GM12878 (cell line): ENCODE results near the gene RBBP8NL. TPM values are rescaled to one million over a fixed set of nuclear protein-coding genes. Genes with fewer than 3 reads are reported as not detected.
A peak's percentile ranks its signal among the peaks of the same experiment; 100 is the strongest.

Experiments used
- CBX5 ChIP-seq: sonication (generic); IDR thresholded peaks from 2 replicates; pipeline ENCODE4 v1.6.1; 2016; ENCODE audit warnings: low read depth, moderate library complexity, mild to moderate bottlenecking, inconsistent platforms
- CHD1 ChIP-seq: IDR thresholded peaks from 2 replicates; pipeline ENCODE4 v1.6.1; 2012; ENCODE audit warnings: low read depth, low read length, improper control_type of control experiment
- CHD2 ChIP-seq: IDR thresholded peaks from 2 replicates; pipeline ENCODE4 v1.6.1; 2011; ENCODE audit warnings: low read depth, low read length, improper control_type of control experiment, borderline replicate concordance
- FOXK2 ChIP-seq: fragments of 450-650 bp; IDR thresholded peaks from 2 replicates; pipeline ENCODE4 v1.6.1; 2017; ENCODE audit warnings: mild to moderate bottlenecking, moderate library complexity
- IRF3 ChIP-seq: fragments of 450-650 bp; IDR thresholded peaks from 2 replicates; pipeline ENCODE4 v1.6.1; 2014; ENCODE audit warnings: mild to moderate bottlenecking
- NKRF ChIP-seq: fragments of 450-650 bp; conservative IDR thresholded peaks from 2 replicates; pipeline ENCODE4 v1.6.1; 2017; ENCODE audit warnings: mild to moderate bottlenecking, moderate library complexity
- NR2C2 ChIP-seq: IDR thresholded peaks from 2 replicates; pipeline ENCODE4 v1.6.1; 2011; ENCODE audit warnings: borderline replicate concordance, low read depth; ENCODE audit not compliant: control insufficient read depth, insufficient read length
- PAX5 ChIP-seq: IDR thresholded peaks from 2 replicates; pipeline ENCODE4 v1.6.1; 2011; ENCODE audit warnings: low read depth, low read length, borderline replicate concordance
- RFX5 ChIP-seq: IDR thresholded peaks from 2 replicates; pipeline ENCODE4 v1.6.1; 2011; ENCODE audit warnings: low read depth, low read length, improper control_type of control experiment
- SRF ChIP-seq, 2 experiments: IDR thresholded peaks; 2 replicates each; pipeline ENCODE4 v1.6.1; 2011; ENCODE audit warnings: low read depth in 2 of 2, low read length in 2 of 2, mild to moderate bottlenecking in 1 of 2, moderate library complexity in 1 of 2
- TCF3 ChIP-seq: IDR thresholded peaks from 2 replicates; pipeline ENCODE4 v1.6.1; 2012; ENCODE audit warnings: low read depth, mild to moderate bottlenecking, low read length, borderline replicate concordance; ENCODE audit not compliant: insufficient read depth
- ZBTB4 ChIP-seq: fragments of 450-650 bp; formaldehyde crosslinking; IDR thresholded peaks from 2 replicates; pipeline ENCODE4 v1.4.0; 2022; ENCODE audit warnings: mild to moderate bottlenecking, moderate library complexity
- ZBTB40 ChIP-seq: fragments of 450-650 bp; IDR thresholded peaks from 2 replicates; pipeline ENCODE4 v1.6.1; 2016; ENCODE audit warnings: mild to moderate bottlenecking, moderate library complexity, borderline replicate concordance
- polyA plus RNA-seq, 11 experiments: library from polyadenylated mRNA; depleted of rRNA in 4 of 11; unstranded in 6 of 11; stranded (reverse) in 5 of 11; fragments of >200 nt; fragmentation: Nextera tagmentation in 4 of 11; fragmentation: Illumina TruSeq in 1 of 11; extraction: Ambion mirVana in 4 of 11; extraction: Trizol in 1 of 11; gene quantifications; 1 replicate in 1 of 11; 2 replicates in 10 of 11; pipeline versions ENCODE4 v1.2.1 to v1.2.3, GENCODE V29; 2011 to 2016; ENCODE audit warnings: inconsistent platforms in 2 of 11, missing spikeins in 2 of 11, low read depth in 1 of 11
- total RNA-seq, 4 experiments: library from RNA; depleted of rRNA in 3 of 4; stranded (reverse); fragments of >200 nt in 3 of 4; fragmentation: Illumina TruSeq in 1 of 4; extraction: Trizol in 1 of 4; gene quantifications; 2 replicates each; pipeline versions ENCODE4 v1.2.1 to v1.2.3, GENCODE V29; 2013 to 2021

Gene RBBP8NL
- total and polyA plus RNA-seq, 10 of the 15 experiments (the other 5 are each of a cell fraction or from before 2014, with no cell fraction given), result not detected

- TF ChIP-seq ZBTB40 (peak; percentile 95), NR2C2 (peak; percentile 92), CHD1 (no peak), PAX5 (peak; percentile 29; the same call in 1 of the 2 replicates), ZBTB4 (CRISPR knock-in tag) (no peak), CBX5 (no peak), CHD2 (peak; percentile 66; the same call in 1 of the 2 replicates), FOXK2 (no peak), SRF (IDR thresholded peaks at IDR 0.05; ENCODE audit: low read depth in 2 of 2, low read length in 2 of 2) (0 out of 4 replicates have a peak, but pooled peaks of 1 of the 2 experiments have one; percentile 48), NKRF (peak; percentile 80), IRF3 (no peak), TCF3 (peak; percentile 73; the same call in 1 of the 2 replicates), RFX5 (no peak)
These were observed 40.7 kb downstream of the RBBP8NL start, which contains the start of gene RPS21 (continued) for GRCh38 chr20:62386383-62387218.
